ENCODE measurements around the gene TMPRSS9.
"Not testable (repeated sequence)": the region's sequence is repeated elsewhere in the genome, so short reads cannot be mapped to it uniquely, and the experiment has no call there.

TMPRSS9 gene

GRCh38 chr19:2341244-2341751 is 18.8 kb upstream of the TMPRSS9 start:
- no peak for DNase-seq (ENCODE audit: low read depth in 4 of 4, low spot score in 1 of 4)

GRCh38 chr19:2341982-2342381 is 18.1 kb upstream of the TMPRSS9 start:
- no peak for DNase-seq (ENCODE audit: low read depth in 4 of 4, low spot score in 1 of 4)

- DNase-seq (ENCODE audit: low read depth in 4 of 4, low spot score in 1 of 4): no peak
These were observed 17.3 kb upstream of the TMPRSS9 start for GRCh38 chr19:2342656-2343288.

- DNase-seq (ENCODE audit: low read depth in 4 of 4, low spot score in 1 of 4): no peak
These were observed 16.6 kb upstream of the TMPRSS9 start for GRCh38 chr19:2343289-2343982.

GRCh38 chr19:2344381-2344870 is 15.6 kb upstream of the TMPRSS9 start:
- no peak for DNase-seq (ENCODE audit: low read depth in 4 of 4, low spot score in 1 of 4)

- DNase-seq (ENCODE audit: low read depth in 4 of 4, low spot score in 1 of 4): no peak
These were observed 15.0 kb upstream of the TMPRSS9 start for GRCh38 chr19:2345076-2345475.

- DNase-seq (ENCODE audit: low read depth in 4 of 4, low spot score in 1 of 4): no peak
These were observed 14.0 kb upstream of the TMPRSS9 start for GRCh38 chr19:2345794-2346663.

GRCh38 chr19:2349818-2350217 is 10.2 kb upstream of the TMPRSS9 start:
- DNase-seq (ENCODE audit: low read depth in 4 of 4, low spot score in 1 of 4): not testable (repeated sequence)

GRCh38 chr19:2350656-2351055 is 9.4 kb upstream of the TMPRSS9 start:
- no peak for DNase-seq (ENCODE audit: low read depth in 4 of 4, low spot score in 1 of 4)

GRCh38 chr19:2351591-2351990 is 8.5 kb upstream of the TMPRSS9 start:
- DNase-seq (ENCODE audit: low read depth in 4 of 4, low spot score in 1 of 4): no peak

GRCh38 chr19:2352121-2352520 is 7.9 kb upstream of the TMPRSS9 start:
- DNase-seq (ENCODE audit: low read depth in 4 of 4, low spot score in 1 of 4): no peak

GRCh38 chr19:2353159-2353886 is 6.7 kb upstream of the TMPRSS9 start:
- no peak for DNase-seq (ENCODE audit: low read depth in 4 of 4, low spot score in 1 of 4)

- DNase-seq (ENCODE audit: low read depth in 4 of 4, low spot score in 1 of 4): no peak
These were observed 6.0 kb upstream of the TMPRSS9 start for GRCh38 chr19:2353887-2354592.

- no peak for DNase-seq (ENCODE audit: low read depth in 4 of 4, low spot score in 1 of 4)
These were observed 5.4 kb upstream of the TMPRSS9 start for GRCh38 chr19:2354670-2355069.

- DNase-seq (ENCODE audit: low read depth in 4 of 4, low spot score in 1 of 4): no peak
These were observed 4.7 kb upstream of the TMPRSS9 start for GRCh38 chr19:2355168-2356035.

- DNase-seq (ENCODE audit: low read depth in 4 of 4, low spot score in 1 of 4): no peak
These were observed 3.9 kb upstream of the TMPRSS9 start for GRCh38 chr19:2356036-2356646.

GRCh38 chr19:2357279-2358206 is 2.5 kb upstream of the TMPRSS9 start:
- DNase-seq (ENCODE audit: low read depth in 4 of 4, low spot score in 1 of 4): no peak

All from stimulated activated CD4-positive, alpha-beta T cell treated with anti-CD3 and anti-CD28 coated beads, Interleukin-1b, Interleukin-23, amount 100 ng/mL, for 24 hours (primary cell).